ENCODE measurements around the gene GPR146. TPM values are rescaled to one million over a fixed set of nuclear protein-coding genes. Genes with fewer than 3 reads are reported as not detected.
"Not testable (repeated sequence)": the region's sequence is repeated elsewhere in the genome, so short reads cannot be mapped to it uniquely, and the experiment has no call there.

Gene GPR146
- total RNA-seq, 1 experiment from 2014 or later: 3.4 TPM

DNA sequence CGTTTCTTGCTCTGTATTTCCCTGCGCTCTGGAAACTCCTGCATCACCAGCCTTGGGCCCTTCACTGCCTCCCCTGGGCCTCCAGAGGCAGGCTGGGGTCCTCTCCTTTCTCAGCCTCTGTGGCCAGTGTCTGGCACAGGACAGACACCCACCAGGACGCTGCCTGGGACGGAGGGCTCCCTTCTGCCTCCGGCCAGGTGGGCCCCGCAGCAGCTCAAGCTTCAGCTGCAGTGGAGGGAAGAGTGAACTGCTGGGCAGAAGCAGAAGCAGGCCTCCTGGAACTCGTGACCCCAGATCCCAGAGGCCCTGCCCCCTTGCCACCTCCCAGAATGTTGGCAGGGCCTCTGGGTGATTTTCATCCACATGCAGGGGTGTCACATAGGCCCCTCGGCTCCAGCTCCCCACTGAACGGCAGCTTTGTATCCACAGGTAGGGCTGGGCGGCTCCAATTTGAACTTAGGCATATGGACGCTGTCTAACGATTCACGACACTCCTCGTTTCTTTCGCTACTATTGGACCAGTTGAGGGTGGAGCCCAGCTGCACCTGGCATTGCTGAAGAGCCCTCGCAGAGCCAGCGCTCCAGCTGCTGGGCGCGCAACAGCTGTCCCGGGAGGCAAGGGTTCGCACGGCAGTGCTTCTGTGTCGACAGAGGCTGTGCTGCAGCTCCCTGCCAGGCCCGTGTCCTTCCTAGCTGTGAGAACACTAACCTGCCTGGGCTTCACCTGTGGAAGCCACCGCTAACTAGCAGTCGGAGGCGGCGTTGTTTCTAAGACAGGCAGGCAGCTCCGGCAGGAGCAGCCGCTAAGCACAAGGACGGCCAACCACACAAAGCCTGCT is 18.4 kb upstream of the GPR146 start:
- DNase-seq (ENCODE audit: low spot score): no peak

DNA sequence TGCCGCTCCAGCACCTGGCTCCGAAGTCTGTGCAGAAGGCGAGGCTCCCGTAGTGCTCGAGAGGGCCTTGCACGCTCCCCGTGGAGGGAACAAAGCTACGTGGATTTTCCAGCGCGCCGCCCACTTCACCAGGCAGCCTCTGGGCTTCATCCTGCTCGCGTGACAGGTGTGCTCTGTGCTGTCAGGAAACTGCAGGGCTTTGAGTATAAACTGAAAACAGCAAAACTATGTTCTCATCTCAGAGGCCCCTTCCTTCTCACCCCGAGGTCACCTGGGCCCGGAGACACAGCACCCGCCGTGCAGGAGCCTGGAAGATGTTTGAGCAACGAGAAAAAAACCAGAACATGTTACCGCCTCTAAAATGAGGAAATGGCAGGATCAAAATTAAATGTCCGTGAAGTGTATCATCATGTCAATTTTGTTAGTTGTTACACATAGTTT is 17.6 kb upstream of the GPR146 start:
- no peak for DNase-seq (ENCODE audit: low spot score)

DNA sequence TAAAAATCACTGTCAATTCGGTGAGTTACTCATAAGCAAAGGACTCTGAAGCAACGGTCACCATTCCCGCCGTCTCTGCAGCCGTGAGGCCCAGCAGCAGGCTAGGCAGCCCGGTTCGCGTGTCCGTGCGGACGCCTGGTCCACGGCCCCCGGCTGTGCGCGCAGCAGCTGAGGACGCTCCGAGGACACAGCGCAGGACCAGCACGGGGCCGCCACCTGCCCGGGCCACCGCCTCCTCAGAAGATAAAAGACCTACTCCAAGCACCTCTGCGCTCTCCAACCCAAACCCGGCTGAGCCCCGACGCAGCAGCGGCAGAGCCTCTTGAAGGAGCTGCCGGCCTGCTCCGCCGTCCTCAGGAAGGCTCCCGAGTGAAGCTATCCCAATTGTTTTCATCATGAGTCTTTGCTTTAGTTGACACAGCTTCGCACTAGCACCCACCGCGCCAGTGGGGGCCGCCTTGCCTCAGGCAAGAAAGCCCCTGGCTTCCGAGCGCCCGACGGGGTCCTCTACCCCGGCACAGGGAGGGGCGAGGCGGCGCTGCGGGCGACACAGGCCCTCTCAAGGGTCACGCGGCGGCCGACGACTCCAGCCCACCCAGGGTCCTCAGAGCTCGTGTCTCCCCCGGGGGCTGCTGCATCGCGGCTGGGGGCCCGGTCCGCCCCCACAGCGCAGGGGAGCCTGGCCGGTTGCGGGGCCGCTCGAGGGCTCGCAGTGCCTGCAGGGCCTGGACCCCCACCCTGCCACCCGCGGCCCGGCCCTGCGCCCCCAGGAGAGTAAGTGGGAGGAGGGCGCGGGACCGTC is 16.9 kb upstream of the GPR146 start:
- DNase-seq (ENCODE audit: low spot score): no peak

DNA sequence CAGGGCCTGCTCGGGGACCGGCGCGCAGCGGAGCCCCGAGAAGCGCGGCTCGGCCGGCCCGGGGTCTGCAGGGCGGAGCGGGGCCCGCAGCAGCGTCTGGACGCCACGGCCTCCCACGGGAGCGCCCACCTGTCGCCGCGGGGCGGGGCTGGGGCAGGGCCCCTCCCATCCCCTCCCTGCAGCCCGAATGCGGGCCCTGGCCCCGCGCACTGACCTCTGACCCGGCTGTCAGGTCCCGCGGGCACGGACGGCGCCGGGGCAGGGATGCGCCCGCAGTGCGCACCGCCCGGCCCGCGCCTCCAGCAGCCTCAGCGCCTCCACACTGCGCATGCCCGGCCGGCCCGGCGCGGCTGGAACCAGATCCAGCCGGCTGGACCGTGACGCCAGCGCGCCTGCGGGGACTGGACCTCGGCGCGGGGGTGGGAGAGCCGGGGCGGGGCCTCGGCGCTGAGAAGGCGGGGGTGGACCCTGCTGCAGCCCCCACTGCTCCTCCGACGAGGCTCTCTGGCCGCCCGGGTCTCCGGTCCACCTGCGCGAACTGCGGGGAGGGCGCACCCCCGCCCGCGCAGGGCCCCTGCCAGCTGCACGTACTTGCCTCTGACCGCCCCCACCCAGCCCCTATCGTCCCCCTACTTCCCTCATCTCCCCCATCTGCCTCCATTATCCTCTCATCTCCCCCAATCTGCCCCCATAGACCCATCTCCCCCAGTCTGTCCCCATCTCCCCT is 16.1 kb upstream of the GPR146 start:
- peak; percentile 96 for DNase-seq (ENCODE audit: low spot score)

DNA sequence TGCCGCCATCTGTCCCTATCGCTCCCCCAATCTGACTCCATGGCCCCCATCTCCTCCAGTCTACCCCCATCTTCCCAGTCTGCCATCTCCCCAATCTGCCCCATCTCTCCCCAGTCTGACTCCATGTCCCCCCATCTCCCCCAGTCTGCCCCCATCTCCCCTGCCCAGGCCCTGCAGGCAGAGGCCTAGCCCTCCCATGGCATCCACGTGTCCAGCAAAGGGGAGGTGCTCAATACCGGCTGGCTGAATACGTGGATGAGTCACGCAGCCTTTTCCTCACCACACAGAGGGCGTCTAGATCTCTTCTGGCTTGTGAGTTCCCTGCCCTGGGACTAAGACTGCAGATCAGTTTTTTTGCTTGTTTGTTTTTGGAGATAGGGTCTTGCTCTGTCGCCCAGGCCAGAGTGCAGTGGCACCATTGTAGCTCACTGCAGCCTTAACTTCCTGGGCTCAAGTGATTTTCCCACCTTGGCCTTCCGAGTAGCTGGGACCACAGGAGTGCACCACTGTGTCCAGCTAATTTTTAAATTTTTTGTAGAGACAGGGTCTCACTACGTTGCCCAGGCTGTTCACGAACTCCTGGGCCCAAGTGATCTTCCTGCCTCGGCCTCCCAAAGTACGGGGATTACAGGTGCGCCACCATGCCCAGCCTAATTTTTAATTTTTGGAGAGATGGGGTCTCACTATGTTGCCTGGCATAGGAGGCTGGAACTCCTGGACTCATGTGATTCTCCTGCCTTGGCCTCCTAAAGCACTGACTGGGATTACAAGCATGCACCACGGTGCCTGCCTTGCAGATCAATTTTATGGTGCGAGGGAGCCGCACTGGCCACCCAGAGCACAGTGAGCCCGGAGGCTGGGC is 15.3 kb upstream of the GPR146 start:
- peak; percentile 100 for DNase-seq (ENCODE audit: low spot score)

DNA sequence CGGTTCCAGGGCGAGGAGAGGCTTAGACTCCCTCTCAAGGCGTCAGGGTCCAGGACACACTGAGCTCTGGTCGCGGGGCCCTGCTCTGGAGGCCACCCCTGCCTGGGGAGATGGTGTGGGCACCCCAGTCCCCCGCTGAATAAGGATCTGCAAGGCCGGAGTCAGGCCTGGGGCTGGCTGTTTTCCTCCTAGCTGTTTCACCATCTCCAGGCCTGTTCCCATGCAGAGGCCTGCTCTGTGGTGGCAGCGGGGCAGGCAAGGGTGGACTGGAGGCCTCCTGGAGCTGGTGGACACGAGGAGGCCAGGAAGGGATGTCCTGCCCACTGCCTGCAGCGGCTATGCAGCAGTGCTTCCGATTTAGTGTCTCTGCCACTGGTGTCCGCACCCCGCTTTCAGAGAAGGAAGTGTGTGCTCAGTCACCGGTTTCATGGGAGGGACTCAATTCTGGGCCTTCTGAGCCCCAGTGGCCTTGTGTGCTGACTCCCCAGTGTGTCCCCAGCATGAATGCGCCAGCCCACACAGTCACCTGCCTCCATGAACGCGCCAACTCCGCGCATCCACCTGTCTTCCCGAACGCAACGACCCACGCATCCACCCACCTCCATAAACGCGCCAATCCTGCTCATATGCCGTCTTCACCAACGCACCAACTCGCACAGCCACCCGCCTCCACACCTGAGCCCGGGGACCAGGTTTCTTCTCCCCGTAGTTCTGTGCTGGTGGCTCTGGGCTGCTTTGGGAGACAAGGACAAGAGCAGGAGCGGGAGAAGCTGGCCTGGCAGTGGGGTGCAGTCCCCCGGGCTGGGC is 14.5 kb upstream of the GPR146 start:
- DNase-seq (ENCODE audit: low spot score): no peak

DNA sequence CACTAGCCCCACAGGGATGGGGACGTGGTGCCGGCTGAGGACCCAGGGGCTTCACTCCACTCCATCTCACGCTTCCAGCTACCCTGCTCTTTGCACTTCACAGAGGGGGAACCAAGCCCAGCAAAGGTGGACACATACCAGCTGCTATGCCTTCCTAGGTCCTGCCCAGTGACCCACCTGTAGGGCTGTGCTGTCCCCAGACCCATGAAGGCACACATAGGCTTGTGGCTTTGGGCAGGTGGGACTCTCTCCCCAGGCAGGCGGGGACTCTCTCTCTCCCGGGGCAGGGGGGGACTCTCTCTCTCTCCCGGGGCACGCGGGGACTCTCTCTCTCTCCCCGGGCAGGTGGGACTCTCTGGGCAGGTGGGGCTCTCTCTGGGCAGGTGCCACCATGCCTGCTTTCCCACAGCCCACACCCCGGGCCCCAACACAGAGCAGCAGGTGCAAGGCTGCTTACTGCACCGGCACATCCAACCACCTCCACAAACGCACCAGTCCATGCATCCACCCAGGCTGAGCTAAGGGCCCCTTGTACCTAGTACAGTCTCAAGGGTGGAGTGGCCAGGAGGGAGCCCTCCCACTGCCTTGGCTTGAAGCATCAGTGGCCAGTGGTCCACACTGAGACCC is 13.8 kb upstream of the GPR146 start:
- no peak for DNase-seq (ENCODE audit: low spot score)

DNA sequence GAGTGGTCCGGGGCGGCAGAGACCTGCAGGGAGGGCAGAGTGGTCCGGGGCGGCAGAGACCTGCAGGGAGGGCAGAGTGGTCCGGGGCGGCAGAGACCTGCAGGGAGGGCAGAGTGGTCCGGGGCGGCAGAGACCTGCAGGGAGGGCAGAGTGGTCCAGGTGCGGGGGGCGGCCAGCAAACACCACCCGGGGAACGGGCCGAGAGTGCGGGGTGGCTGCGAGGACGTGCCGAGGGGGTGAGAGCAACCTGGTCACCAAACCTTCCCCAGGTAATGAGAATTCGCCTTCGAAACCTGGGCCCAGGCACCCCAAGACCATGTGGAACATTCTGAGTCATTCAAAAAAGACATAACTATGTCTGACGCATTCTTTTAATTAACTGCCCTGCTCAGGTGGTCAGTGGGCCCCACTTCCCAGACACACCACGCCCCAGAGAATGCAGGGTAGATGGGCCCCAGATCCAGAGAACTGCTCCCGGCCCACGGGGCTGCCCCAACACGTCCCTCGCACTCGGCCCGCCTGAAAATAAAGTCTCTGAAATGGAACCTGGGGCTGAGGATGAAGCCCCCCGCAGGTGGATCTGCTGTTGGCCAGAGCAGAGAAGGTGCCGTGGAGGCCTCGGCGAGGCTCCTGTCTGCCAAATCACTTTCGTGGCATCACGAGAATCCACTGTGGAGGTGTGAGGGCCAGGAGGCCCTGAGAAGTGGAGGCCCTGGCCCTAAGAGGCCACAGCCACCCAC is 12.5 kb upstream of the GPR146 start:
- no peak for DNase-seq (ENCODE audit: low spot score)

DNA sequence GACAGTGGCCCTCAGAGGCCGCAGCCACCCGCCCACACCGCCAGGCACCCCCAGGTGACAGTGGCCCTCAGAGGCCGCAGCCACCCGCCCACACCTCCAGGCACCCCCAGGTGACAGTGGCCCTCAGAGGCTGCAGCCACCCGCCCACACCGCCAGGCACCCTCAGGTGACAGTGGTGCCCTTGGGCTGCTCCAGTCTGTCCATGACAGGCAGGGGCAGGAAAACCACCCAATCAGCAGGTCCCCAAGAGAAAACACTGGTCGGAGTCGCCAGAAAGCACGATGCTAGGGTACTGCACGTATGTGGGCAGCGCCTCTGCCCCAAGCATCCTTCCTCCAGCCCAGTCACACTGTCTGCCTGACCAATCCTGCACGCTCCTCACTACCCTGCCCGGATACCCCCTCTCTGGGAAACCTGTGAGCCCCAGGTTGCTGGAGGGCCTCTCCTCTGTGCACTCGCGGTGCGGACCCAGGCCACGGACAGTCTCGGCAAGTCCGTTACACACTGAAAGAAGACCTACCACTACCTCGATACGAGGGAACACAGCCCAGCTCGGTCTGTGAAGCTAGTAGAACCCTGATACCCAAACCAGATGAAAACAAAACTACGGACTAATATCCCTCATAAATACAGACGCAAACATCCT is 11.7 kb upstream of the GPR146 start:
- DNase-seq (ENCODE audit: low spot score): no peak

DNA sequence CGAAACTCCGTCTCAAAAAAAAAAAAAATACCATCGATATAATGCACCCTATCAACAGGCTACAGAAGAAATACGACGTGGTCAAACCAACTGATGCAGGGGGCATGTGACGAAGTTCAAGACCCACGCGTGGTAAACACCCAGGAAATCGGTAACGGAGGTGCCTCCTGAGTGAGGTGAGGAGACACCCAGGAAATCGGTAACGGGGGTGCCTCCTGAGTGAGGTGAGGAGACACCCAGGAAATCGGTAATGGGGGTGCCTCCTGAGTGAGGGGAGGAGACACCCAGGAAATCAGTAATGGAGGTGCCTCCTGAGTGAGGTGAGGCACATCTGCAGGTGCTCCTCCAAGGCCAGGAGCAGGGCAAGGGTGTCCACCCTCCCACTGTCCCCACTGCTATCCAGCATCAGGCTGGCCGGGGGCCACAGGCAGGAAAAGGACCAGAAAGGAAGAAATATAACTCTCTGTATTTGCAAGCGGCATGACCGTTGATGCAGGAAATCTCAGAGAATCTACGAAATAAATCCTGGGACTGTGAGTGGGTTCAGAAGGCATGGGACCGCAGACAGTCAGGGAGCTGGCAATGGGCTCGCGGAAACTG is 10.7 kb upstream of the GPR146 start:
- DNase-seq (ENCODE audit: low spot score): no peak

DNA sequence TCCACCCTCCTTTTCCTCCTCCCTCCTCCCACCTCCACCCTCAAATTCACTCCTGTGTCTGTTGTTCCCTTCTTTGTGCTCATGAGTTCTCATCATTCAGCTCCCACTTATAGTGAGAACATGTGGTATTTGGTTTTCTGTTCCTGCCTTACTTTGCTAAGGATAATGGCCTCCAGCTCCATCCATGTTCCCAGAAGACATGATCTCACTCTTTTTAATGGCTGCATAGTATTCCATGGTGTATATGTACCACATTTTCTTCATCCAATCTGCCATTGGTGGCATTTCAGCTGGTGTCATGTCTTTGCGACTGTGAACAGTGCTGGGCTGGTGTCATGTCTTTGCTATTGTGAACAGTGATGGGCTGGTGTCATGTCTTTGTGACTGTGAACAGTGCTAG is 9.6 kb upstream of the GPR146 start:
- not testable (repeated sequence) for DNase-seq (ENCODE audit: low spot score)

DNA sequence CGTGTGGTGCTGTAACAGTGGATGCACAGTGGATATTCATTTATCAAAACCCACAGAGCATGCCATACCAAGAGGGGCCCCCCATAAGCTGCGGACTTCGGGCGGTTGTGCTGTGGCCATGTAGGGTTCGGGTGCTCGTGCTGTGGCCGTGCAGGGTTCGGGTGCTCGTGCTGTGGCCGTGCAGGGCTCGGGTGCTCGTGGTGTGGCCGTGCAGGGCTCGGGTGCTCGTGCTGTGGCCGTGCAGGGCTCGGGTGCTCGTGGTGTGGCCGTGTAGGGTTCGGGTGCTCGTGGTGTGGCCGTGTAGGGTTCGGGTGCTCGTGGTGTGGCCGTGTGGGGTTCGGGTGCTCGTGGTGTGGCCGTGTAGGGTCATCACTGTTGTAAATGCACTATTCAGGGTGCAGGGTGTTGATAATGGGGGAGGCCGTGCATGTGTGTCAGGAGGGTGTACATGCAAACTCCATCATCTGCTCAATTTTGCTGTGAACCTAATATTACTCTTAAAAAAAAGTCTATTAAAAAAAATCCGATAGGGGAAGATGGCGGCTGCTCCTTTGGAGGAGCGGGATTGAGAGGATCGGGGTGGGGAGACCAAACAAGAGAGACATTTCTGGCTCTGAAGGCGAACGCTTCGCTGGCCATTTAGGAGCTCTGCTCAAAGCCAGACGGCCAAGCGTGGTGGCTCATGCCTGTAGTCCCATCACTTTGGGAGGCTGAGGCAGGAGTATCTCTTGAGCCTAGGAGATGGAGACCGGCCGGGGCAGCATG is 8.0 kb upstream of the GPR146 start:
- not testable (repeated sequence) for DNase-seq (ENCODE audit: low spot score)

DNA sequence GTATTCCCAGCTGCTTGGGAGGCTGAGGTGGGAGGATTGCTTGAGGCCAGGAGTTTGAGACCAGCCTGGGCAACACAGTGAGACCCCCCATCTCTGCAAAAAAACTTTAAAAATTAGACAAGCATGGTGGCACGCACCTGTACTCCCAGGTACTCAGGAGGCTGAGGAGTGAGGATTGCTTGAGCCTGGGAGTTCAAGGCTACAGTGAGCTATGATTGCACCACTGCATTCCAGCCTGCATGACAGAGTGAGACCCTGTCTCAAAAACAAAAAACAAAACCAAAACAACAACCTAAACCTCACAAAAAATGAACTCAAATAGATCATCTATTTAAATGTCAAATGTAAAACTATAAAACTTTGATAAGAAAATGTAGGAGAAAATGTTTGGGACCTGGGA is 4.1 kb upstream of the GPR146 start:
- DNase-seq (ENCODE audit: low spot score): not testable (repeated sequence)

DNA sequence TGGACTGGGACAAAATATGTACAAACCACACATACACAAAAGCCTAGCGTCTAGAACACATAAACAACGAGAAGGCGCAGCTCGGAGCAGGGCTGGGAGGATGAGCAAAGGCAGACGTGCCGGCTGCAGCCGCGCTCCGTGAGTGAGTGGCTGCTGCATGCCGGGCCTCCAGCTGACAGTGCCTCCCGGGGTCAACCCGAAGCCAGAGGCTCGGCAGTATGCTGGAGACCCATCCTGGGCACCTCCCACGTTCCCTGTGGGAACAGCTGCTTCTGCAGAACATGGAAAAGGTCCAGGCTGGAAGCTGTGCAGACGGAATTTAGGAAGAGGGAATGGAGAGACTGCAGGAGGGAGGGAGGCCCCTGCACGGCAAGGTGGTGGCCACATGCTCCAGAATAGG is 3.6 kb upstream of the GPR146 start:
- DNase-seq (ENCODE audit: low spot score): peak; percentile 78

DNA sequence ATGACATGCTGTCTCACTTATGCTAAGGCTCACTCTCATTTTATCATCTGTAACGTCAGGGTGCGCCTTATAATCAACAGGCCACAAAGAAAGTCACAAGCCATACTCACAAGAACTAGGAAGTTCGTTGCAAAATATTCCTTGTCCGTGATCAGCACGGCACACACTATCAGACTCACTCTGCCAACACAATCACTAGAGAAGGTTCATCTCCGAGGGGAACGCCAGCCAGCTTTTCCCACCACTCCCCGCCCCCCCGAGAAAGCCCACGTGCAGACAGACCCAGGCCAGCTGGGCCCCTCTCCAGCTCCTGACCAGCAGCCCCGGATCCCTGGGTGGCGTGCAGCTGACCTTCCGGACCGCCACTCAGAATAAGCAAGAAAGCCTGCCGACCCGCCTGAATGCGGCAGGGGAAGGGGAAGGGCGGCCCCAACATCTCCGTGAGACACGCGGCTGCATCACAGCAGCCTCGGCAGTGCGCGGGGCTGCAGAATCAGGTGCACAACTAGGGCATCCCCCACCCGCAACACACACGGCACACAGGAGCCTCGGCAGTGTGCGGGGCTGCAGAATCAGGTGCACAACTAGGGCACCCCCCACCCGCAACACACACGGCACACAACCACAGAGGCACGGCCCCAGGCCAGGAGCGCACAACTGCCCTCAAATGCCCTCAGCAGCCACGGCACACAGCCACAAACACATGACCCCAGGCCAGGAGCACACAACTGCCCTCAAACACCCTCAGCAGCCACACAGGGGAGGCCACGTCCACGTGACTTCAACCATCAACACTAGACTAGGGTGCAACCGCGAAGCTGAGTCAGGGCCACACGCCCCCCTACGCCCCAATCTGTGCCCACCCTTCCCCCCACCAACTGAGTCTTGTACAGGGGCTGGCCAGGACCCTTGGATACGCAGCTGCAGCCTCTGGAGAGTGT is 2.5 kb upstream of the GPR146 start:
- peak; percentile 57 for DNase-seq (ENCODE audit: low spot score)

DNA sequence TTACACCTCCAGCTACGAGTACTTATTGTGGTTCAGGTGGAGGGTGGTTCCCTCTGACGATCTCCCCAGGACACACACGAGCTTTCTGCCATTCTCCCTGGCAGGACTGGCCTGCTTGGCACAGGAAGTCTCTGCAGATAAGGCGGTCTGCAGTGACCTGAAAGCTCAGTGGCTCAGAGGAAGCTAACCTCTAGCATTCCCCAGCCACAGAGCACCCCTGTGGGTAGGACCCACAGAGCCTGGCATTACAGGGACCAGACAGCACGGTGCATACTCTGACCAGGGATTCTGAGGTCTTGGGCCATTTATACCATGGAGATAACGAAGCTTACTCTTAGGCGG is 1.9 kb upstream of the GPR146 start:
- peak; percentile 72 for DNase-seq (ENCODE audit: low spot score)

All from H4 (cell line).